OCI-LY1 (cell line): ENCODE results near the gene LMBRD1.

ENCODE experiments used
- EZH2 ChIP-seq: fragments of 200-600 bp; sonication (generic), shearing (Covaris generic); IDR thresholded peaks from 2 replicates; pipeline ENCODE4 v1.8.0; 2017; ENCODE audit warnings: borderline replicate concordance, mixed run types, mild to moderate bottlenecking, antibody characterized with exemption, low read length, moderate library complexity, mixed read lengths
- TF ChIP-seq, protein P1 (sequence below): fragments of 200-600 bp; sonication (generic), shearing (Covaris generic); IDR thresholded peaks from 2 replicates; pipeline ENCODE4 v1.5.1; 2017; ENCODE audit warnings: mild to moderate bottlenecking, antibody characterized with exemption, low read length, moderate library complexity, mixed read lengths

DNA sequence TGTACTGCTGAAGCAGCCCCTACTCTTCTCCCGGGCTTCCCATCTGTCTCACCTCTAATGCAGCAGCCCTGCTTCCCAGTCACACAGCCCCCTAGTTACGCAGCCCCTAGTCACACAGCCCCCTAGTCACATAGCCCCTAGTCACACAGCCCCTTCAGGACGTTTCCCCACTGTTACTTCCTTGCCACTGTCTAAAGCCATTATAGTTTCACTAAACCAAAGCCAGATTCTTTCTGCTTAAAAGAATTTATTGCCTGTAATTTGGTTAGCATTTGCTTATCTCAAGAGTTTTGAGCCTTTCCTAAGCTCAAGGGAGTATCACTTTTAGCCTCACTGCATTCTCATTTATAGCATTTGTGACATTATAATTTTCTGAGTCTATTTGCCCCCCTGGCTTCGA lies 127.9 kb downstream of the LMBRD1 start:
- TF ChIP-seq, protein P1, sequence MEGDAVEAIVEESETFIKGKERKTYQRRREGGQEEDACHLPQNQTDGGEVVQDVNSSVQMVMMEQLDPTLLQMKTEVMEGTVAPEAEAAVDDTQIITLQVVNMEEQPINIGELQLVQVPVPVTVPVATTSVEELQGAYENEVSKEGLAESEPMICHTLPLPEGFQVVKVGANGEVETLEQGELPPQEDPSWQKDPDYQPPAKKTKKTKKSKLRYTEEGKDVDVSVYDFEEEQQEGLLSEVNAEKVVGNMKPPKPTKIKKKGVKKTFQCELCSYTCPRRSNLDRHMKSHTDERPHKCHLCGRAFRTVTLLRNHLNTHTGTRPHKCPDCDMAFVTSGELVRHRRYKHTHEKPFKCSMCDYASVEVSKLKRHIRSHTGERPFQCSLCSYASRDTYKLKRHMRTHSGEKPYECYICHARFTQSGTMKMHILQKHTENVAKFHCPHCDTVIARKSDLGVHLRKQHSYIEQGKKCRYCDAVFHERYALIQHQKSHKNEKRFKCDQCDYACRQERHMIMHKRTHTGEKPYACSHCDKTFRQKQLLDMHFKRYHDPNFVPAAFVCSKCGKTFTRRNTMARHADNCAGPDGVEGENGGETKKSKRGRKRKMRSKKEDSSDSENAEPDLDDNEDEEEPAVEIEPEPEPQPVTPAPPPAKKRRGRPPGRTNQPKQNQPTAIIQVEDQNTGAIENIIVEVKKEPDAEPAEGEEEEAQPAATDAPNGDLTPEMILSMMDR: no peak
- TF ChIP-seq EZH2: no peak
